ENCODE data around the gene GNB2.
A peak's percentile ranks its signal among the peaks of the same experiment; 100 is the strongest.
"Not testable (repeated sequence)": the region's sequence is repeated elsewhere in the genome, so short reads cannot be mapped to it uniquely, and the experiment has no call there.

GNB2 gene

GRCh38 chr7:100673302-100673941 lies at the start of gene GNB2:
TSS of gene GNB2 (plus strand) at chr7:100673740. CDS start at chr7:100676266, 2,526 bp downstream.
- DNase-seq = peak; percentile 99

GRCh38 chr7:100623951-100624824 lies 49.4 kb upstream of the GNB2 start:
- DNase-seq = no peak

- no peak for DNase-seq
Observed at GRCh38 chr7:100626055-100626454, 47.5 kb upstream of the GNB2 start.

- DNase-seq = peak; percentile 92 to 94
Observed at GRCh38 chr7:100626530-100627237, 46.9 kb upstream of the GNB2 start.

GRCh38 chr7:100627238-100627549 lies 46.3 kb upstream of the GNB2 start:
- no peak for DNase-seq

- DNase-seq = peak; percentile 13 to 33
Observed at GRCh38 chr7:100629117-100629716, 44.3 kb upstream of the GNB2 start.

GRCh38 chr7:100630066-100630465 lies 43.5 kb upstream of the GNB2 start:
- no peak for DNase-seq

GRCh38 chr7:100632951-100633717 lies 40.4 kb upstream of the GNB2 start:
- DNase-seq = peak; percentile 54 to 68

GRCh38 chr7:100639995-100640516 lies 33.5 kb upstream of the GNB2 start:
- DNase-seq = no peak

- no peak for DNase-seq
Observed at GRCh38 chr7:100640517-100641440, 32.8 kb upstream of the GNB2 start.

- no peak for DNase-seq
Observed at GRCh38 chr7:100641463-100641859, 32.1 kb upstream of the GNB2 start, which contains the start of gene TFR2. TSS of gene TFR2 (minus strand) at chr7:100641552. CDS start at chr7:100641509, 43 bp downstream.

GRCh38 chr7:100641860-100642533 lies 31.5 kb upstream of the GNB2 start:
- no peak for DNase-seq

- DNase-seq = peak; percentile 42 to 53
Observed at GRCh38 chr7:100642534-100642907, 31.0 kb upstream of the GNB2 start.

- no peak for DNase-seq
Observed at GRCh38 chr7:100649826-100650565, 23.5 kb upstream of the GNB2 start.

GRCh38 chr7:100654908-100655831 lies 18.4 kb upstream of the GNB2 start:
- no peak for DNase-seq

GRCh38 chr7:100655908-100656674 lies 17.4 kb upstream of the GNB2 start, which contains the start of gene ACTL6B:
TSS of gene ACTL6B (minus strand) at chr7:100656448. CDS start at chr7:100656354, 94 bp downstream.
- peak; percentile 47 to 61 for DNase-seq

GRCh38 chr7:100662194-100662776 lies 11.3 kb upstream of the GNB2 start:
- not testable (repeated sequence) for DNase-seq
